Measurements from ENCODE around the gene SMOC1.
A peak's percentile ranks its signal among the peaks of the same experiment; 100 is the strongest.

The SMOC1 gene

GRCh38 chr14:70043001-70043400, 163.8 kb downstream of the SMOC1 start:
- no peak for DNase-seq (ENCODE audit: low spot score)
- no peak overlapping the region for H3K4me3 ChIP-seq
- TF ChIP-seq CTCF (IDR thresholded peaks at IDR 0.05) = no peak
- no peak overlapping the region for H3K27ac ChIP-seq

GRCh38 chr14:70045310-70045709, 166.1 kb downstream of the SMOC1 start:
- DNase-seq (ENCODE audit: low spot score) = no peak
- Histone ChIP-seq H3K27ac (no peak overlapping the region), H3K4me3 (no peak overlapping the region)
- TF ChIP-seq CTCF (IDR thresholded peaks at IDR 0.05) = no peak

GRCh38 chr14:70045844-70046535, 166.8 kb downstream of the SMOC1 start:
- TF ChIP-seq CTCF (IDR thresholded peaks at IDR 0.05) = peak; percentile 24
- no peak overlapping the region for H3K4me3 ChIP-seq
- no peak overlapping the region for H3K27ac ChIP-seq
- no peak for DNase-seq (ENCODE audit: low spot score)

- H3K4me3 ChIP-seq = no peak overlapping the region
- no peak for TF ChIP-seq CTCF (IDR thresholded peaks at IDR 0.05)
- no peak for DNase-seq (ENCODE audit: low spot score)
- no peak overlapping the region for H3K27ac ChIP-seq
These were observed 168.5 kb downstream of the SMOC1 start for GRCh38 chr14:70047598-70048312.

GRCh38 chr14:70048313-70048654, 169.1 kb downstream of the SMOC1 start:
- no peak overlapping the region for H3K4me3 ChIP-seq
- DNase-seq (ENCODE audit: low spot score) = no peak
- H3K27ac ChIP-seq = no peak overlapping the region
- no peak for TF ChIP-seq CTCF (IDR thresholded peaks at IDR 0.05)

GRCh38 chr14:70049605-70050004, 170.4 kb downstream of the SMOC1 start:
- TF ChIP-seq CTCF (IDR thresholded peaks at IDR 0.05) = no peak
- no peak overlapping the region for H3K27ac ChIP-seq
- no peak for DNase-seq (ENCODE audit: low spot score)
- H3K4me3 ChIP-seq = no peak overlapping the region

- H3K27ac ChIP-seq = no peak overlapping the region
- H3K4me3 ChIP-seq = no peak overlapping the region
- TF ChIP-seq CTCF (IDR thresholded peaks at IDR 0.05) = no peak
- no peak for DNase-seq (ENCODE audit: low spot score)
These were observed 170.9 kb downstream of the SMOC1 start for GRCh38 chr14:70050136-70050535.

All from coronary artery (tissue), 2 donors.